ENCODE measurements around the gene SF3A1. TPM values are rescaled to one million over a fixed set of nuclear protein-coding genes. Genes with fewer than 3 reads are reported as not detected.

Gene SF3A1
- total and polyA plus RNA-seq, 9 of the 15 experiments (the other 6 are each of a cell fraction or from before 2014, with no cell fraction given), result 6.7 to 228 (median 13.0) TPM

DNA sequence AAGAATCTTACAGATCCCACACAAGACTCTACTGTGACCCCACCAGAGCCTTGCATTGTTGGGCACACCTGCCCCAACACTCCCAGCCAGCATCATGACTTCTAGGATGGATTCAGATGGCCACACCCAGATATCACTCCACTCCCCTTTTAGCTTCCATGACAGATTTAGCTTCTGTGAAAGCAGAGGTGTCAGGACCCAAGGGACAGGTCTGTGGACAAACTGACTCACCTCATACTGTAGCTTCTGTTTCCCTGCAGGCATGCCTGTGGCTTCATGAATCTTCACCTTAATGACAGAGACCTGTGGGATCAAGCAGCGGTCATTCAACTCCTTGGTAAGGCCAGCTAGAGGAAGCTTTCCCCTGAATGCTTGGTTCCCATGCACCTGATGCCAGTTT, 21.5 kb downstream of the SF3A1 start (continued):
- TF ChIP-seq, protein P1, sequence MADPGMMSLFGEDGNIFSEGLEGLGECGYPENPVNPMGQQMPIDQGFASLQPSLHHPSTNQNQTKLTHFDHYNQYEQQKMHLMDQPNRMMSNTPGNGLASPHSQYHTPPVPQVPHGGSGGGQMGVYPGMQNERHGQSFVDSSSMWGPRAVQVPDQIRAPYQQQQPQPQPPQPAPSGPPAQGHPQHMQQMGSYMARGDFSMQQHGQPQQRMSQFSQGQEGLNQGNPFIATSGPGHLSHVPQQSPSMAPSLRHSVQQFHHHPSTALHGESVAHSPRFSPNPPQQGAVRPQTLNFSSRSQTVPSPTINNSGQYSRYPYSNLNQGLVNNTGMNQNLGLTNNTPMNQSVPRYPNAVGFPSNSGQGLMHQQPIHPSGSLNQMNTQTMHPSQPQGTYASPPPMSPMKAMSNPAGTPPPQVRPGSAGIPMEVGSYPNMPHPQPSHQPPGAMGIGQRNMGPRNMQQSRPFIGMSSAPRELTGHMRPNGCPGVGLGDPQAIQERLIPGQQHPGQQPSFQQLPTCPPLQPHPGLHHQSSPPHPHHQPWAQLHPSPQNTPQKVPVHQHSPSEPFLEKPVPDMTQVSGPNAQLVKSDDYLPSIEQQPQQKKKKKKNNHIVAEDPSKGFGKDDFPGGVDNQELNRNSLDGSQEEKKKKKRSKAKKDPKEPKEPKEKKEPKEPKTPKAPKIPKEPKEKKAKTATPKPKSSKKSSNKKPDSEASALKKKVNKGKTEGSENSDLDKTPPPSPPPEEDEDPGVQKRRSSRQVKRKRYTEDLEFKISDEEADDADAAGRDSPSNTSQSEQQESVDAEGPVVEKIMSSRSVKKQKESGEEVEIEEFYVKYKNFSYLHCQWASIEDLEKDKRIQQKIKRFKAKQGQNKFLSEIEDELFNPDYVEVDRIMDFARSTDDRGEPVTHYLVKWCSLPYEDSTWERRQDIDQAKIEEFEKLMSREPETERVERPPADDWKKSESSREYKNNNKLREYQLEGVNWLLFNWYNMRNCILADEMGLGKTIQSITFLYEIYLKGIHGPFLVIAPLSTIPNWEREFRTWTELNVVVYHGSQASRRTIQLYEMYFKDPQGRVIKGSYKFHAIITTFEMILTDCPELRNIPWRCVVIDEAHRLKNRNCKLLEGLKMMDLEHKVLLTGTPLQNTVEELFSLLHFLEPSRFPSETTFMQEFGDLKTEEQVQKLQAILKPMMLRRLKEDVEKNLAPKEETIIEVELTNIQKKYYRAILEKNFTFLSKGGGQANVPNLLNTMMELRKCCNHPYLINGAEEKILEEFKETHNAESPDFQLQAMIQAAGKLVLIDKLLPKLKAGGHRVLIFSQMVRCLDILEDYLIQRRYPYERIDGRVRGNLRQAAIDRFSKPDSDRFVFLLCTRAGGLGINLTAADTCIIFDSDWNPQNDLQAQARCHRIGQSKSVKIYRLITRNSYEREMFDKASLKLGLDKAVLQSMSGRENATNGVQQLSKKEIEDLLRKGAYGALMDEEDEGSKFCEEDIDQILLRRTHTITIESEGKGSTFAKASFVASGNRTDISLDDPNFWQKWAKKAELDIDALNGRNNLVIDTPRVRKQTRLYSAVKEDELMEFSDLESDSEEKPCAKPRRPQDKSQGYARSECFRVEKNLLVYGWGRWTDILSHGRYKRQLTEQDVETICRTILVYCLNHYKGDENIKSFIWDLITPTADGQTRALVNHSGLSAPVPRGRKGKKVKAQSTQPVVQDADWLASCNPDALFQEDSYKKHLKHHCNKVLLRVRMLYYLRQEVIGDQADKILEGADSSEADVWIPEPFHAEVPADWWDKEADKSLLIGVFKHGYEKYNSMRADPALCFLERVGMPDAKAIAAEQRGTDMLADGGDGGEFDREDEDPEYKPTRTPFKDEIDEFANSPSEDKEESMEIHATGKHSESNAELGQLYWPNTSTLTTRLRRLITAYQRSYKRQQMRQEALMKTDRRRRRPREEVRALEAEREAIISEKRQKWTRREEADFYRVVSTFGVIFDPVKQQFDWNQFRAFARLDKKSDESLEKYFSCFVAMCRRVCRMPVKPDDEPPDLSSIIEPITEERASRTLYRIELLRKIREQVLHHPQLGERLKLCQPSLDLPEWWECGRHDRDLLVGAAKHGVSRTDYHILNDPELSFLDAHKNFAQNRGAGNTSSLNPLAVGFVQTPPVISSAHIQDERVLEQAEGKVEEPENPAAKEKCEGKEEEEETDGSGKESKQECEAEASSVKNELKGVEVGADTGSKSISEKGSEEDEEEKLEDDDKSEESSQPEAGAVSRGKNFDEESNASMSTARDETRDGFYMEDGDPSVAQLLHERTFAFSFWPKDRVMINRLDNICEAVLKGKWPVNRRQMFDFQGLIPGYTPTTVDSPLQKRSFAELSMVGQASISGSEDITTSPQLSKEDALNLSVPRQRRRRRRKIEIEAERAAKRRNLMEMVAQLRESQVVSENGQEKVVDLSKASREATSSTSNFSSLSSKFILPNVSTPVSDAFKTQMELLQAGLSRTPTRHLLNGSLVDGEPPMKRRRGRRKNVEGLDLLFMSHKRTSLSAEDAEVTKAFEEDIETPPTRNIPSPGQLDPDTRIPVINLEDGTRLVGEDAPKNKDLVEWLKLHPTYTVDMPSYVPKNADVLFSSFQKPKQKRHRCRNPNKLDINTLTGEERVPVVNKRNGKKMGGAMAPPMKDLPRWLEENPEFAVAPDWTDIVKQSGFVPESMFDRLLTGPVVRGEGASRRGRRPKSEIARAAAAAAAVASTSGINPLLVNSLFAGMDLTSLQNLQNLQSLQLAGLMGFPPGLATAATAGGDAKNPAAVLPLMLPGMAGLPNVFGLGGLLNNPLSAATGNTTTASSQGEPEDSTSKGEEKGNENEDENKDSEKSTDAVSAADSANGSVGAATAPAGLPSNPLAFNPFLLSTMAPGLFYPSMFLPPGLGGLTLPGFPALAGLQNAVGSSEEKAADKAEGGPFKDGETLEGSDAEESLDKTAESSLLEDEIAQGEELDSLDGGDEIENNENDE (IDR thresholded peaks at IDR 0.05; ENCODE audit: low read depth, low read length), result no peak
- no peak for TF ChIP-seq DDX20 (tag; IDR thresholded peaks at IDR 0.05; ENCODE audit: low read depth)
- TF ChIP-seq ZNF3 (CRISPR knock-in tag; IDR thresholded peaks at IDR 0.05), result no peak
- TF ChIP-seq SAP30 (IDR thresholded peaks at IDR 0.05; ENCODE audit: borderline replicate concordance, insufficient read depth, low read depth, low read length, poor library complexity, severe bottlenecking), result no peak
- no peak for TF ChIP-seq SREBF2 (CRISPR knock-in tag; IDR thresholded peaks at IDR 0.05)
- no peak for TF ChIP-seq COPS2 (conservative IDR thresholded peaks at IDR 0.05)
- TF ChIP-seq GATAD2A (IDR thresholded peaks at IDR 0.05), result no peak
- TF ChIP-seq XRCC5 (IDR thresholded peaks at IDR 0.05; ENCODE audit: low read depth, low read length), result no peak
- TF ChIP-seq, protein P2, sequence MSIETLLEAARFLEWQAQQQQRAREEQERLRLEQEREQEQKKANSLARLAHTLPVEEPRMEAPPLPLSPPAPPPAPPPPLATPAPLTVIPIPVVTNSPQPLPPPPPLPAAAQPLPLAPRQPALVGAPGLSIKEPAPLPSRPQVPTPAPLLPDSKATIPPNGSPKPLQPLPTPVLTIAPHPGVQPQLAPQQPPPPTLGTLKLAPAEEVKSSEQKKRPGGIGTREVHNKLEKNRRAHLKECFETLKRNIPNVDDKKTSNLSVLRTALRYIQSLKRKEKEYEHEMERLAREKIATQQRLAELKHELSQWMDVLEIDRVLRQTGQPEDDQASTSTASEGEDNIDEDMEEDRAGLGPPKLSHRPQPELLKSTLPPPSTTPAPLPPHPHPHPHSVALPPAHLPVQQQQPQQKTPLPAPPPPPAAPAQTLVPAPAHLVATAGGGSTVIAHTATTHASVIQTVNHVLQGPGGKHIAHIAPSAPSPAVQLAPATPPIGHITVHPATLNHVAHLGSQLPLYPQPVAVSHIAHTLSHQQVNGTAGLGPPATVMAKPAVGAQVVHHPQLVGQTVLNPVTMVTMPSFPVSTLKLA (conservative IDR thresholded peaks at IDR 0.05), result no peak
- no peak for TF ChIP-seq ZNF324 (CRISPR knock-in tag; IDR thresholded peaks at IDR 0.05)
- no peak for TF ChIP-seq FOXM1 (IDR thresholded peaks at IDR 0.05; ENCODE audit: low read depth)
- TF ChIP-seq FOXM1 (CRISPR knock-in tag; IDR thresholded peaks at IDR 0.05; ENCODE audit: low read depth), result no peak

Data from K562 (cell line).